MV-4-11 (cell line): ENCODE results near the gene DYSF.

ENCODE experiments used
- DNase-seq: peaks from one replicate; lab custom pipeline; 2025; lab: John Stamatoyannopoulos, UW

DYSF gene

GRCh38 chr2:71571945-71572344 lies 118.6 kb downstream of the DYSF start:
- no peak for DNase-seq

- no peak for DNase-seq
These were observed 122.6 kb downstream of the DYSF start for GRCh38 chr2:71575966-71576365.

GRCh38 chr2:71576541-71576940 lies 123.2 kb downstream of the DYSF start:
- no peak for DNase-seq

- no peak for DNase-seq
These were observed 123.8 kb downstream of the DYSF start for GRCh38 chr2:71577209-71577608.

GRCh38 chr2:71578767-71579342 lies 125.5 kb downstream of the DYSF start:
- no peak for DNase-seq

- no peak for DNase-seq
These were observed 127.7 kb downstream of the DYSF start for GRCh38 chr2:71581026-71581425.

- no peak for DNase-seq
These were observed 130.5 kb downstream of the DYSF start for GRCh38 chr2:71583876-71584275.

GRCh38 chr2:71586471-71586870 lies 133.1 kb downstream of the DYSF start:
- no peak for DNase-seq

- DNase-seq, result no peak
These were observed 134.2 kb downstream of the DYSF start for GRCh38 chr2:71587509-71588073.

- no peak for DNase-seq
These were observed 135.3 kb downstream of the DYSF start for GRCh38 chr2:71588497-71589170.

- DNase-seq, result no peak
These were observed 136.4 kb downstream of the DYSF start for GRCh38 chr2:71589763-71590162.

- no peak for DNase-seq
These were observed 137.7 kb downstream of the DYSF start for GRCh38 chr2:71591044-71591443.

- no peak for DNase-seq
These were observed 138.9 kb downstream of the DYSF start for GRCh38 chr2:71592181-71592711.

- DNase-seq, result no peak
These were observed 142.2 kb downstream of the DYSF start for GRCh38 chr2:71595569-71595968.

GRCh38 chr2:71596011-71596410 lies 142.7 kb downstream of the DYSF start:
- DNase-seq, result no peak

GRCh38 chr2:71597756-71598155 lies 144.4 kb downstream of the DYSF start:
- DNase-seq, result no peak

GRCh38 chr2:71598526-71598925 lies 145.2 kb downstream of the DYSF start:
- no peak for DNase-seq

- no peak for DNase-seq
These were observed 145.7 kb downstream of the DYSF start for GRCh38 chr2:71599038-71599437.

GRCh38 chr2:71599646-71600236 lies 146.4 kb downstream of the DYSF start:
- DNase-seq, result no peak

- DNase-seq, result no peak
These were observed 147.2 kb downstream of the DYSF start for GRCh38 chr2:71600555-71600954.

- DNase-seq, result no peak
These were observed 148.1 kb downstream of the DYSF start for GRCh38 chr2:71601136-71602114.

- no peak for DNase-seq
These were observed 148.7 kb downstream of the DYSF start for GRCh38 chr2:71602115-71602495.
